GM12878 (cell line): ENCODE measurements around the gene THAP4. TPM values are rescaled to one million over a fixed set of nuclear protein-coding genes. Genes with fewer than 3 reads are reported as not detected.

Source experiments
- BACH1 ChIP-seq: fragments of 450-650 bp; IDR thresholded peaks from 2 replicates; pipeline ENCODE4 v1.6.1; 2017; ENCODE audit warnings: mild to moderate bottlenecking, borderline replicate concordance
- CHD4 ChIP-seq: fragments of 200-600 bp; sonication (generic); IDR thresholded peaks from 2 replicates; pipeline ENCODE4 v1.6.1; 2016; ENCODE audit warnings: mild to moderate bottlenecking
- PRDM15 ChIP-seq: fragments of 450-650 bp; formaldehyde crosslinking; IDR thresholded peaks from 2 replicates; pipeline ENCODE4 v1.4.0; 2020; ENCODE audit warnings: mild to moderate bottlenecking, moderate library complexity
- RELB ChIP-seq: fragments of 450-650 bp; IDR thresholded peaks from 2 replicates; pipeline ENCODE4 v1.6.1; 2017; ENCODE audit warnings: low read depth, mild to moderate bottlenecking, moderate library complexity
- ZNF622 ChIP-seq: fragments of 450-650 bp; IDR thresholded peaks from 2 replicates; pipeline ENCODE4 v1.6.1; 2017; ENCODE audit warnings: mild to moderate bottlenecking, inconsistent platforms
- ZNF687 ChIP-seq: fragments of 450-650 bp; IDR thresholded peaks from 2 replicates; pipeline ENCODE4 v1.6.1; 2017; ENCODE audit warnings: mild to moderate bottlenecking, moderate library complexity
- polyA plus RNA-seq, 11 experiments: library from polyadenylated mRNA; depleted of rRNA in 4 of 11; unstranded in 6 of 11; stranded (reverse) in 5 of 11; fragments of >200 nt; fragmentation: Nextera tagmentation in 4 of 11; fragmentation: Illumina TruSeq in 1 of 11; extraction: Ambion mirVana in 4 of 11; extraction: Trizol in 1 of 11; gene quantifications; 1 replicate in 1 of 11; 2 replicates in 10 of 11; pipeline versions ENCODE4 v1.2.1 to v1.2.3, GENCODE V29; 2011 to 2016; ENCODE audit warnings: inconsistent platforms in 2 of 11, missing spikeins in 2 of 11, low read depth in 1 of 11
- total RNA-seq, 4 experiments: library from RNA; depleted of rRNA in 3 of 4; stranded (reverse); fragments of >200 nt in 3 of 4; fragmentation: Illumina TruSeq in 1 of 4; extraction: Trizol in 1 of 4; gene quantifications; 2 replicates each; pipeline versions ENCODE4 v1.2.1 to v1.2.3, GENCODE V29; 2013 to 2021

Gene THAP4
- total and polyA plus RNA-seq, 10 of the 15 experiments (the other 5 are each of a cell fraction or from before 2014, with no cell fraction given) = 12.9 to 67.7 (median 44.5) TPM

- no peak for TF ChIP-seq ZNF687
- no peak for TF ChIP-seq BACH1
- TF ChIP-seq PRDM15 (CRISPR knock-in tag) = no peak
- no peak for TF ChIP-seq RELB
- TF ChIP-seq CHD4 = no peak
- TF ChIP-seq ZNF622 = no peak
These were observed 28.1 kb downstream of the THAP4 start (continued) for GRCh38 chr2:241608881-241609280.
